GM21367 (cell line): ENCODE data around the gene WASL.
"Not testable (repeated sequence)": the region's sequence is repeated elsewhere in the genome, so short reads cannot be mapped to it uniquely, and the experiment has no call there.

Experiments used
- ATAC-seq: cut with Tn5 transposase; IDR thresholded peaks from one replicate; pipeline ENCODE4 v1.9.1; 2021; ENCODE audit not compliant: unreplicated experiment

The WASL gene

GRCh38 chr7:123634011-123634573 is 114.7 kb downstream of the WASL start:
- not testable (repeated sequence) for ATAC-seq

GRCh38 chr7:123633553-123633952 is 115.2 kb downstream of the WASL start:
- no peak for ATAC-seq

GRCh38 chr7:123632808-123633207 is 116.0 kb downstream of the WASL start:
- ATAC-seq: no peak
